Tongue (tissue), 2 donors: Measurements from ENCODE around the gene TUBA3D. TPM values are rescaled to one million over a fixed set of nuclear protein-coding genes. Genes with fewer than 3 reads are reported as not detected.
A peak's percentile ranks its signal among the peaks of the same experiment; 100 is the strongest.
"Not testable (repeated sequence)": the region's sequence is repeated elsewhere in the genome, so short reads cannot be mapped to it uniquely, and the experiment has no call there.

ENCODE experiments used
- DNase-seq: peaks from one replicate; pipeline ENCODE4 v3.0.0-alpha.2; 2015
- total RNA-seq: library from RNA; depleted of rRNA; stranded (reverse); fragments of >200 nt; gene quantifications from one replicate; pipeline ENCODE4 v1.2.3, GENCODE V29; 2014

Gene TUBA3D
- total RNA-seq, 1 donor from 2014 or later = not detected

DNA sequence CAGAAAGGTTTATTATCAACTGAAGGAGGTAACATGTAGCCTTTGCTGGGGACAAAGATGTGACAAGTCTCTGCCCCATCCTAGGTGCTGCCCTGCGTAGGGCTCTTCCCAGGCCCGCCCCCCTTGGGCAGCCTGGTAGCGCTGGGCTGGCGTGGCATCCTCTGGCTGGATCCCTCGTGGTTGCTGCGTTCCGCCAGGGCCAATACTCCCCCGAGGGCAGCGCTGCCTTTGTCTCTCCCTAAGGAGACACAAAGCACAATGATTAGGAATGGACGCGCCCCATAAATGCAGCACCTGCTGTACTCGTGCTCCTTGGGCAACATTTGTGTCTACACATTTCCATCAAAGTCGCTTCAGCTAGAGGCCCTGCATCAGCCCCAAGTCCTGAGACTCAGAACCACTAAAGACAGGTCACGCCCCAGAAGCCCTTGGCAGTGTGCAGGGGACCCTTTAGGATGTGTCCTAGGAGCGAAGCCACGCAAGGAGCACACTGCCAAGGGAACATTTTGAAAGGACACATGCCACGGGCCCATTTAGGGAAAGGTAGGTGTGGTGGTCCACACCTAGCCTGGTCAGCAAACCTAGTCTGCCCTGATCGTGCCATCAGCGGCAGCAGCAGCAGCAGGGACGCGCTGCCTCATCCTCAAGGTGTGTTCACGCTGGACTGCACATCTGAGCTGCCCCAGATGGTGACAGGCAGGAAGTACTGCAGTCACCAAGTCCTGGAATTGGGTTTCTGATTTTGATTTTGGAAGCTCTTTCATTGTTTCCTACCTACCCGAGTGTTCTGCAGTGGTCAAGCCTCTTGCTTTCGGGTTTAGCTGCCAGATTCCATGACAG lies 8.3 kb downstream of the TUBA3D start:
- not testable (repeated sequence) for DNase-seq

DNA sequence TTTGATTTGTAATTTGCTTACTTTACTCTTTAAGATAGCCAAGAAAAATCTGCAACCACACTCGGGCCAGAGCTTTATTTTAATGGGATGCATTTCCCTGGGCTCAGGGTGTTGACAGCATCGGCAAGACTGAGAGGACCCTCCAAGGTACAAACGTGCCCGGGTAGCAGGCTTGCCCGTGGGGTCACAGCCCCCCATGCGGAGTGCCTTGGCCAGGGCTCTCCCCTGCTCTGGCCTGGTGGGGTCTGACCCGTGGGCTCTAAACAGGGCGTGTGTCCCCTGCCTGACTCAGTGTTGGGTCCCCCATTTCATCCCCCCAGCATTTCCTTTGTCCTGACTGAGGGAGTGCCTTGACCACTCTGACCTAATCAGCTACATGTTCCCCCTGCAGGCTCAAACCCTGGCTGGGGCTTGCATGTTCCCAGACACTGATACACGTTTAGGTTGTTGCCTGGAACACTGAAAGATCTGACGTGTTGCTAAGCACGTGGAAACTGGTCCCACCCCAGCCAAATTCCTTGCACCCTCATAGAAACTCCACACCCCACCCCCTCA lies 9.1 kb downstream of the TUBA3D start:
- not testable (repeated sequence) for DNase-seq

DNA sequence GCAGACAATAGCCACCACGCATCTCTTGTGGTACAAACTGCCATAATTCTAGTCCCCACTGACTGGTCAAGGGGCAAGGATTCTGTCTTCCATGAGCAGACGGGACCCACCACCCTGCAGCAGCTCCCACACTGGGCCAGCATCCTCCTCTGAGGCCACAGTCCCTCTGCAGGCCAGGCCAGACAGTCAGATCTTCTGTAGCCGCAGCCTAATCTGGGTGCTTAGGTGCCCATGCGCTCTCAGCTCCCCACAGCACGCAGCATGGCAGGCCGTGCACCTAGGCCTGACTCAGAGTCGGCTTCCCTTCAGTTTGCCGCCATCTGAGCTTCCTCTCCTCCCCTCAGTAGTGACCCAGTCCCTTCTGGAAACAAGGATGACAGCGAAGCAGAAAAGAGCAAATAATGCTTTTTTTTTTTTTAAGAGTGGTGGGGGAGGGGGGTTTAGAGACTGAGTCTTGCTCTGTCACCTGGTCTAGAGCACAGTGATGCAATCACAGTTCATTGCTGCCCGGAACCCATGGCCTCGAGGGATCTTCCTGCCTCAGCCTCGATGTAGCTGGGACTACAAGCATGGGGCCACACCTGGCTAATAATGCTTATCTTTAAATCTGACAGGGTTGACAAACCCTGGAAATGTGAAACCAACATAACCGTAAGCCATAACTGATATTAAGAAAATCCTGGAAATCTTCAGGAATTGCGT lies 10.4 kb downstream of the TUBA3D start:
- DNase-seq = not testable (repeated sequence)

DNA sequence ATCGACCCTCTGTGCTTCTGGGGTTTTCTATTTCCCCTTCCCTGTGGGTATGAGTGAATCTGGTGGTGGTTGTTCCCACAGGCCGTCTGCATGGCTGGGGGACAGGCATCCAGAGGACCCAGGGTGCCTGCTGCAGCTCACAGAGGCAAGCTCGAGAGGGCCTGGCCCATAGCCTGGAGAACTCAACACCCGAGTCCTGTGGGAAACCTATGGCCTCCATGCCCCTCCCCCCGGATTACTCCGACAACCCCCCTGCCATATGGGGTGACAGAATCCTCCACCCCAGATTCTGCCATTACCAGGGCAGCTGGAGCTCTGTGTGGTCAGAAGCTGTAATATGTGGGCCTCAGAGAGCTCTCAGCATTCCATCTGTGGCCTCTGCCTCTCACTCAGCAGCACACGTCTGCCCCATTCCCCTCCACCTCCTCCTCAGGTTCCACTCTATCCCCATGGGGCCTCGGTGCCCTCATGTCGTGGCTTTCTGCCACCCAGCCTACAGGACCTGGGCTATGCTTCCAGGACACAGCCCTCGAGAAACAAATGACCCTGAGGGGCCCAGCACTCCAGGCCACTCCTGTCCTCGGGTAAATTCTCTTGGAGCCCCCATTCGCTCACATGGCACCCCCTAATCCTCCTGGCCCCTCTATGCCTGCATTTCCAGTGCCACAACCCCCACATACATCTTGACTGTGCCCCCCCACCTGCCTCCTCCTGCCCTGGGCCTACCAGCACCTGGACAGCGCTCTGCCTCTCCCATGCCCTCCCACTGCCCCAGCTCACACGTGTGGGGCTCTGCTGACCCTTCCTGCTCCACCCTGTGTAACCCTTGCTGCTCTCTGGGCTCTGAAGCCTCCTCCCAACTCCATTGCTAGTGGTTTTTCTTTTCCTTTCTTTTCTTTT lies 12.6 kb downstream of the TUBA3D start:
- no peak for DNase-seq

DNA sequence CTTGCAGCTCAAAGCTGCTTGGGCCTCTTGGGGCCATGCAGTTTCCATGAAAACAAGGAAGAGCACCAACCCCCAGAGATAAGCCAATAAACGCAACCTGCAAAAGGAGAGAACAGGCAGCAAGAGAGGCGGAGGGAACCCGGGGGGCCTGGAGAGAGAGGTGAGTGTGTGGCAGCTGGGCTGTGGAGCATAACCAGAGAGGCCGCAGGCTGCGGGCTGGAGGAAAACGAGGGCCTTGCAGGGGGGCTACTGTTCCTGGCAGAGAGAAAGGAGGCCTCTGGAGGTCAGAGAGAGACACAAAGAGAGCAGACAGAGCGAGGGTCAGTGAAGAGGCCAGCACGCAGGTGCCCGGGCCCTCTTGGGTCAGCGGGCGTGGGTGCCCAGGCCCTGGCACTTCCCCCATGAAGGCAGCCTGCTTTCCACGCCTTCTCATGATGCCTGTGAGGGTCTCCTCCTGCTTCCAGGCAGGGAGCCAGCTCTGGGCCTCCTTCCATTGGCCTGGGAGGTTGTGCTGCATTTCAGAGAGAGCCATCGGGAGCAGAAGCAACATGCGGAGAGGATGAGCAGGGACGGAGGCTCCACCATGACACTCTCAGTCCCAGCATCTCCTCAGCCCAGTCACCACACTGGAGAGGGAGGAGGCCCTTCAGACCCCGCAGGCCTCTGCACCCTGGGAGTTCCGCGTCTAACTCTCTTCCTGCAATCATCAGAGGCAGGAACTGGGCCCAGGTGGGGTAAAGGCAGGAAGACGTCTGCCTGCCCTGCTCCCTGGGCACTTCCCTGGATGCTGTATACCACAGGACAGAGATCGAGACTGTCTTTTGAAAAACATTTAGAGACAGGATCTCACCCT lies 14.9 kb downstream of the TUBA3D start:
- DNase-seq = peak; percentile 47

DNA sequence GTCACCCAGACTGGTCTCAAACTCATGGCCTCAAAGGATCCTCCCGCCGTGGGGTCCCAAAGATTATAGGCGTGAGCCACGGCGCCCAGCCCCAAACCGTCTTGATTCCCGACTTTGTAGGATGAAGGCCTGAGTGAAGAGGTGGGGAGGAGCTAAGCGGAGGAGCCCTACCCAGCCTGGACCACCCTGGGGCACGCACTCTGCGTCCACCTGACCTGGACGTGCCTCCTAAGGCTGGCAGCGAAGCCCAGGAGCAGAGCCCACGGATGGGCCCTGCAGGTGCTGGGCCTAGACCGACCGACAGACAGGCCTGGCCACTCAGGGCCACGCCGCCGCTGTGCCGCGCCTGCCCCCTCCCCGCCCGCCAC lies 15.5 kb downstream of the TUBA3D start:
- DNase-seq = peak; percentile 4

DNA sequence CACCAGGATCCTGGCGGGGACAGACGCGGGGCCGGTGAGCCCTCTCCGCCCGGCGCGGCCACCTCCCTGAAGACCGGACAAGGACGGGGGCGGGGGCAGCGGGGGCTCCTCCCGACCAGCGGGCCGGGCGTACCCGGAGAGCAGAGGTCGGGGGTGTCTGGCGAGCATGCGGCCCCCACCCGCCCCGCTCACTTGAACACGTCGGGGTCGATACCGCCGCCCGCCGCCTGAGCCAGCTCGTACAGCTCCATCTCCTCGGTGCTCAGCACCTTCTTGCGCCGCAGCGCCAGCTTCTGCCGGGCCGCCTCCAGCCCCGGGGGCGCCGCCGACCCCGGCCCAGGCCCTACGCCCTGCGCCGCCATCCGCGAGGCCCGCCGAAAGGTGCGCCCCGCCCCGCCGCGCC lies 16.1 kb downstream of the TUBA3D start, which contains the start of gene MZT2A:
MZT2A (minus strand) TSS at position 383 of the 403 bp plus-strand sequence; CDS start at position 362, 21 bp downstream.
- not testable (repeated sequence) for DNase-seq

DNA sequence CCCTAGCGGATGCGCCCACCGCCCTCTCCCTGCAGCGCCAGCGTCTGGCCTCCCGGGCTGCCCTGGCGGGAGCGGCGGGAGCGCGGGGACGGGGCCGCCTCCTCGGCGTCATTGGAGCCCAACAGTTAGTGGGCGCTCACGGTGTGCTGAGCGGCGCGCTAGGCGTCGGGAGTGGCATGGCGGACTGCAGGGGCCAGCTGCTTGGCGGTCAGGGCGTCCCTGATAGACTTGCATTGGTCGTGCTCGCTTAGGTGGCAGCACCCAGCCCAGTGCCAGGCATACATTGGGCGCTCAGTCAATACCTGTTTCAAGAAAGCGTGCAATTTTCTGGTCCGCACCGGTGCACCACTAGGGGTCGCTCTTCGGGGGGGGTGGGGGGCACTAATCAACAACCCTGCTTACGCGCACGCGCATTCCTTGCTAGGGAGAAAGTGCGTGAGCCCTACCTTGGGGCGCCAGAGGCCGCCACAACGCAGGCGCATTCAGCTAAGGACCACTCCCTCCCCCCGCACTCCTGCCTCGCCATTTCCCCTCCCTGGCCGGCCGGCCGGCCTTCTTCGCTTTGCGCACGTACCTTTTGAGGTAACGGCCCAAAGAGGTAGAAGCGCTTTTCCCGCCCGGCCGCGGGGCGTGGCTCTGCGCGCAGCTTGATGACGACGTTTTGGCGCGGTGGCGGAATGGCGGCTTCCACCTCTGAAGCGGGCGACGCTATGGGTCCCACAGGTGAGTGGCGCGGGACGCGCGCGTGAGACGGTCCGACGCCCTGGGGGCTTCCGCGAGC lies 16.7 kb downstream of the TUBA3D start:
- DNase-seq = peak; percentile 98

DNA sequence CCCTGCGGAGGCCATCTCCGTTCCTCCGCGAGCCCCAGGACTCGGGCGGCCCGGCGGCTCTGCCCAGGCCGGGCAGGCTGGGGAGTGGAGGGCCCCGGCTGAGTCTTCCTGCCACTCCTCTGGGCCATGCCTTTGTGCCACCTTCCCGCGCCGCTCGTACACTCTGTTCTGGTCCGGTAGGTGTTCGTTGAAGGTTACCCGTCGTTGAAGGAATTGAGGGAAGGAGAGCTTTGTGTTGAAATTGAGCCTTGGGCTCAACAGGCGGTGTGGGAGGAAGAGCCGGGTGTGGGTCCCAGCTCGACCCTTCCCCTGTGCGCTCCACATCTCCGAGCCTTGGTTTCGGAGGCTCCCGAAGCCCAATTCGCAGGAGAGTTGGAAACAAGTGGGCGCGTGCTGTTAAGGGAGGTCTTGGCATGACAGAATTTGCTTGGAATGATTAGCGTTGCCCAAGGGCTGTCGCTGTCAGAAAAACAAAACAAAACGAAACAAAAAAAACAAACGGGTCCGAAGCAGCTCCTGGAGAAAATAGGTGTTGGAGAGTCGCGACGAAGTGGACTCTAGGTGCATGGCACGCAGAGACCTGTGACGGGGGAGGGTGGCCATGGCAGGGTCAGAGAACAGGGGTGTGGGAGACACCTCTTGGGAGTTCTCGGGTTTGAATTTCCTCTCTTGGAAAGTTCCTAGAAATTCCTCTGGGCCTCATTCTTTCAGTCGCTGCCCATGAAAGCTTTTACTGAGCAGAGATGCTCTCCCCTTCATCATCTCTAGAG lies 17.5 kb downstream of the TUBA3D start:
- peak; percentile 11 for DNase-seq

DNA sequence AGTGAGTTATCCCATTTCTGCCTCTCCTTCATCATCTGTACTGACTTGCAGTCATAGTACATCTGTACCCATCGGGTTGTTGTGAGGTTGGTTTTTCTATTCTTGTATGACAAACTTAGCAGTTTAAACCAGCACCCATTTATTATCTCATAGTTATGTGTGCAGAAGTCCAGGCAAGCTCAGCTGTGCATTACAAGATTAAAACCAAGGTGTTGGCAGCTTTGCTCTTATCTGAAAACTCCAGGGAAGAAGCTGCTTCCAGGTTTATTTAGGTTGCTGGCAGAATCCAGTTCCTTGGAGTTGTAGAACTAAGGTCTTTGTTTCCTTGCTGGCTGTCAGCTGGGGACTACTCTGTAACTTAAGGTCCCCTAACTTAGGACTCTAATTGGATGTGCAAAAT lies 19.6 kb downstream of the TUBA3D start:
- not testable (repeated sequence) for DNase-seq

DNA sequence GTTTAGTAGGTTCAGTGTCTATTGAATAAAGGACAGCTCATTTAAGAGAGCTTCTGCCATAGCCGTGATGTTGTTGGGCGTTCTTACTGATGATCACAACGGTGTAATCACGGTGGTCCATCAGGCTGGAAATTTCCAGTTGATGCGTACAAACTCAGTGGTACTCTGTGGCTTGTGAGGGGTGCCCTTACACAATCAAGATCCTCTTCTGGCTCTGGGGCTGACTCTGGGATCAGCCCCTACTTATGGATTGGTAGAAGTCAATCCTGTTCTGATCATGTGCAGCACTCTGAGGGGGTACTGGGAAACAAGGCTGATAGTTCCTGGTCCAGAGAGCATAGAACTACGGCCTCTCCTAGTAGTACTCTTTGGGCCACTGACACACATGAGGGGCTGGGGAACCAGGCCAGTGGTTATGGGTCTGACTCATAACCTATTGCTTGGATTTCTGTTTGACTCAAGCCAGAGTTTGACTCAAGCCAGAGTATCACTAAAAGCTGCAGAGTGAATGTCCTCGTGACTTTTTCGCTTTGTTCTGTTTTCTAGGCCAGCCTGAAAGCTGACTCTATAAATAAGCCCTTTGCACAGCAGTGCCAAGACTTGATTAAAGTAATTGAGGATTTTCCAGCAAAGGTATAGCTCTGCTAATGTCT lies 22.5 kb downstream of the TUBA3D start:
- DNase-seq = not testable (repeated sequence)

DNA sequence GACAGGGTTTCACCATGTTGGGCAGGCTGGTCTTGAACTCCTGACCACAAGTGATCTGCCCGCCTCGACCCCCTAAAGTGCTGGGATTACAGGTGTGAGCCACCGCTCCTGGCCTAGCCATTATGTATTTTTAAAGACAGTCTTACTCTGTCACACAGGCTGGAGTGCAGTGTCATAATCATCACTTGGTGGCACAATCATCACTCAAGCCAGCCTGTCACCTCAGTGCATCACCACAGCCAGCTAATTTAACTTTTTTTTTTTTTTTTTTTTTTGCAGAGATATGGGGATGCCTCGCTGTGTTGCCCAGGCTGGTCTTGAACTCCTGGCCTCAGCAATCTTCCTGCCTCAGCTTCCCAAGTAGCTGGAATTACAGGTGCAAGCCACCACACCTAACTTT lies 27.7 kb downstream of the TUBA3D start:
- DNase-seq = not testable (repeated sequence)

DNA sequence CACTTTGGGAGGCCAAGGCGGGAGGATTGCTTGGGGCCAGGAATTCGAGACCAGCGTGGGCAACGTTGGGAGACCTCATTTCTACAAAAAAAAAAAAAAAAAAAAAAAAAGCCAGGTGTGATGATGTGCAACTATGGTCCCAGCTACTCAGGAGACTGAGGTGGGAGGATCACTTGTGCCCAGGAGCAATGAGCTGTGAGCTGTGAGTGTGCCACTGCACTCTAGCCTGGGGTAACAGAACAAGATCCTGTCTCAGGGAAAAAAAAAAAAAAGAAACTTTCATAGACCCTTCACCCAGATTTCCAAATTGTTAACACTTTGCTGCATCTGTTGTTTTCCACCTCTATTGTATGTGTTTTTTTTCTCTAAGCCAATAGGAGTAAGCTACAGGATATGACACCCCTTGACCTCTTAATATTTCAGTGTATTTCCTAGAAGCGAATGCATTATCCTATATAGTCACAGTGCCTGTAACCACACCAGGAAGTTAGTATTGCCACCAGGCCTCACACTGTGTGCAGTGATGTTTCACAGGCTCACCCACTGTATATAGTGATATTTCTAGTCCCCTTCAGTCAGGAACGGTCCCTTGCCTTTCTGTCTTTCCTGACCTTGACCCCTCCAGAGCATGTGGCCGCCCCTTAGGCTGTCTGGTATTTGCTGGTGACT lies 28.3 kb downstream of the TUBA3D start:
- DNase-seq = not testable (repeated sequence)

DNA sequence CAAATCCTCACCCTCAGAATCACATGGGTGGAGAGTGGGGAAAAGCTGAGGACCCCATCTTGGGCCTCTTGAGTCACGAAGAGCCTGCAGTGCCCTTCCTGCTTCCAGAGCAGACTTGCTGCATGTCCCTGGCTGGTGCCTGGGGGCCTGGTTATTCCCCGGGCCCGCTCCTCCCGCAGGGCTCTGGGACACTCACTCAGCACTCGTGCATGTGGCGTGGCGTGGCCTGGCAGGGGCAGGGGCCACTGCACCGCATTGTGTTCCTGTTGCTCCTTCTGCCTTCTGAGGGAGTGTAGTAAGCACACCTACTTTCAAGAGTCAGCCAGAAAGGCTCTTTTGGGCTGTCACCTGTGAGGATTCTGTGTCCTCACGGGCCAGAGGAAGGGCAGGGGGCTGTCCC lies 33.7 kb downstream of the TUBA3D start:
- DNase-seq = no peak

DNA sequence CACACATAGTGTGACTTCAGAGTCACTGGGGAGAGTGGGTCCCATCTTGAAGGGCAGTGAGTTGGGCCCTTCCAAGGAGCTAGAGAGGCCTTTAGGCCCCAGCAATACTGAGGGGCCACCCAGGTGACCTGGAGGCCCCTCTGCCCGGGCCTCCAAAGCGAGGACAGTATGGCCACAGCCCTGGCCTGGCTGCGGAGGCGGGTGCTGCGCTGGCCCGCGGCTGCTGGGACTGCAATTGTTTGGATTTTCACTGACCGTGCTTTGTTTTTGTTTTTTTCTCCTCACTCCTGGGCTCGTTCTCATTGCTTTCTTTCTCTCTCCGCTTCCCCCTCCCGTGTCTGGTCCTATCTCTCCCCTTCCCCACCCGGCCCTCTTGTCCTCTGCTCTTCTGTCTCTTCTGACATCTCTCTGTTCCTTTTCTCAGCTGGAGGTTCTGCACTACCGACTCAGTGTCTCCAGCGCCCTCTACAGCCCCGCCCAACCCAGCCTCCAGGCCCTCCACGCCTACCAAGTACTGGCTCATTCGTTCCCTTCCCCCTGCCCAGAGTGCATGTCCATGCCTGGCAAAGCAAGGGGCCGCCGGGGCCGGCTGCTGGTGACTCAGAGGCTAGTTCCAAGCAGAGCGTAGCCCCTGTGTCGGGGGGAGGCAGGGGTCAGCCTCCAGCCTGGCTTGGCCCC lies 35.5 kb downstream of the TUBA3D start:
- DNase-seq = not testable (repeated sequence)

DNA sequence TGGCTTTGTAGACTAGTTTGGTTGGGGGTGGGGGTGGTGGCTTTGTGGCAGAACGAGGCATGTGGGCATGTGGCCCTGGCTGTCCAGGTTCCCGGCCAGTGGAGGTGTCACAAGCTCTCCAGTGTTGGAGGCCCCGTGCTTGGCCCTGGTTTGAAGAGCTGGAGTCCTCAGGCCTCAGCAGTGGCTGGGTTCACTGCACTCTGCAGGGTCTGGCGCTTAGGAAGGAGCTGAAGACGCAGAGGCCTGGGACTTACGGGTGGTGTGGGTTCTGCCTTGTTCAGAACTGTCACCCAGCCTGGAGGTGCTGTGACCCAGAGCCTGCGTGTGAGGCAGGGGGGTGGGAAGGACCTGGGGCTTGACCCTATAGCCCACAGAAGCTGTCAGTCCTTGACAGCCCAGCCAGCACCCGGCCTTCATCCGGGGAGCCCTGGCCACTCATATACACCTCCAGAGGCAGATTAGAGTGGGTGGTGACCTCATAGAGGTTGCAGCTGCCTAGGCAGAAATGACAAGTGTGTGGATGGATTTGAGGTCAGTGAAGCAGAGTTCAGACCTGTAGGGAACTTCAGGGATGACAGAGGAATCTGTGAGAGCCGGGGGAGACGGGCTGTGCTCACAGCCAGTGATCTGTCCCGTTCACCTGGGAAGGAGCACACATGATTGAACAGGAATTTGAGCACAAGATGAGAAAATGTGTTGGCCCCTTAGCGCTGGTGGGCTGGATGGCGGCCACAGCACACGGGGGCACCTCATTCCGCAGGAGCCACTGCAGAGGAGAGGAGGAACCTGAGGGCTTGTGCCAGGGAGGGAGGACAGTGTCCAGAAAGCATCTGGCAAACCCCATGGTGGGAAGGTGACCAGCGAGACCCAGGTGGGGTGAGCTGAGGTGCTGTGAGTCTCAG lies 36.3 kb downstream of the TUBA3D start:
- not testable (repeated sequence) for DNase-seq
